ENCODE results near the gene HBG1. TPM values are rescaled to one million over a fixed set of nuclear protein-coding genes. Genes with fewer than 3 reads are reported as not detected.

The HBG1 gene
- total RNA-seq, 1 experiment from 2014 or later, result not detected

GRCh38 chr11:5284637-5285036 lies 35.0 kb upstream of the HBG1 start:
- no peak overlapping the region for H3K4me3 ChIP-seq (ENCODE audit: insufficient read depth, low read depth, low read length)
- no peaks in the 10 kb centered on the region for H3K36me3 ChIP-seq (replicated peaks; ENCODE audit: control insufficient read depth, insufficient read depth, low read length)
- H3K27me3 ChIP-seq (ENCODE audit: control insufficient read depth, insufficient read depth, low read length), result no peaks in the 10 kb centered on the region
- DNase-seq, result no peak

DNA sequence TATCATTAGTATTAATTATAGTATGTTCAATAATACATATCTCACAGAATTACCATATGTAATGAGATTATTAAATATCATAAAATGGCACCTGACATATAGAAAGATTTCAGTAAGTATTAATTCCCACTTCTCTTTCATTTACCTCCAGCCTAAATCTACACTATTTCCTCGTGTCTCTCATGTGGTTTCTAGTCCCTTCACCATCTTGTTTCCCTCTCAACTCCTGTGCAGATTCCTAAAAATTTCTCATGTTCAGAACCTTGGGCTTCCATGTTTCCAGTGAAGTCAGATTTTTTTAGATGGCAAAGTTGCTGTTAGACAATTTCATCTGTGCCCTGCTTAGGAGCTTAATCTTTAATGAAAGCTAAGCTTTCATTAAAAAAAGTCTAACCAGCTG lies 34.2 kb upstream of the HBG1 start:
- Histone ChIP-seq H3K36me3 (replicated peaks; ENCODE audit: control insufficient read depth, insufficient read depth, low read length) (no peaks in the 10 kb centered on the region), H3K4me3 (ENCODE audit: insufficient read depth, low read depth, low read length) (no peak overlapping the region), H3K27me3 (ENCODE audit: control insufficient read depth, insufficient read depth, low read length) (no peaks in the 10 kb centered on the region)
- DNase-seq, result no peak

- Histone ChIP-seq H3K4me3 (ENCODE audit: insufficient read depth, low read depth, low read length) (no peak overlapping the region), H3K27me3 (ENCODE audit: control insufficient read depth, insufficient read depth, low read length) (no peaks in the 10 kb centered on the region), H3K36me3 (replicated peaks; ENCODE audit: control insufficient read depth, insufficient read depth, low read length) (no peaks in the 10 kb centered on the region)
- DNase-seq, result no peak
Observed at GRCh38 chr11:5283086-5283485, 33.4 kb upstream of the HBG1 start.

DNA sequence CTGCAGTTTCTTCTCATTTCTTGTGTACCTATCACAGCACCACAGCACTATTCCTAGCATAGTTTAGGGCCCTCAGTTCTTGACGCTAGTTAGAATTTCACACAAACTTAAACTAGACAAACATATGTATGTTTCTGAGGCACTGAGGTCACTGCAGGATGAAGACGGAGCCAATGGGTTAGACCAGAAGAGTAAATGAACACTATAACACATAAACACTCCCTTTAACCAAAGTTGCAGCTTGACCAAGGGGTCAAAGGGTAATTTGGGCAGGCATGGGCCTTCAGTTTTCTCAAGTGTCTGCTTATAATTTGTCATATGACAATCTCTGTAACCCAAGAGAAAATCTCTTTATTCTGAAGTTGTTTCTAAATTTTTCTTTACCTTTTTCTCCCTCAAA lies 33.0 kb upstream of the HBG1 start:
- Histone ChIP-seq H3K27me3 (ENCODE audit: control insufficient read depth, insufficient read depth, low read length) (no peaks in the 10 kb centered on the region), H3K4me3 (ENCODE audit: insufficient read depth, low read depth, low read length) (no peak overlapping the region)
- no peak for DNase-seq

DNA sequence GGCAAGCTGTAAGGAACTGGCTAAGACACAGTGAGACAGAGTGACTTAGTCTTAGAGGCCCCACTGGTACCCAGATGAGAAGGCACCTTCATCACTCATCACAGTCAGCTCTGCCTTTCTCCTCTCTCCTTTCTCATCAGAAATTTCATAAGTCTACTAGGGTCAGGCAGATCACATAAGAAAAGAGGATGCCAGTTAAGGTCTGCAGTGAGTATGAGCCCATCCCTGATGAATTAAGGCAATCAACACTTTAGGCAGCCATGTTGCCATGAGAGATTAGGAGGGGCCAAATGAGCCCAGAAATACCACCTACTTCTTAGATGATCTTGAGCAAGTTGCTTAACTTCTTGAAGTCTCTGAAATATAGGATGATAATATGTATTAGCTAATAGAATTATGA lies 31.9 kb upstream of the HBG1 start:
- DNase-seq, result no peak
- Histone ChIP-seq H3K4me3 (ENCODE audit: insufficient read depth, low read depth, low read length) (no peak overlapping the region), H3K27me3 (ENCODE audit: control insufficient read depth, insufficient read depth, low read length) (no peaks in the 10 kb centered on the region), H3K36me3 (replicated peaks; ENCODE audit: control insufficient read depth, insufficient read depth, low read length) (no peaks in the 10 kb centered on the region)

More for the DNA sequence above, 33.0 kb upstream of the HBG1 start:
- no peaks in the 10 kb centered on the region for H3K36me3 ChIP-seq (replicated peaks; ENCODE audit: control insufficient read depth, insufficient read depth, low read length)

DNA sequence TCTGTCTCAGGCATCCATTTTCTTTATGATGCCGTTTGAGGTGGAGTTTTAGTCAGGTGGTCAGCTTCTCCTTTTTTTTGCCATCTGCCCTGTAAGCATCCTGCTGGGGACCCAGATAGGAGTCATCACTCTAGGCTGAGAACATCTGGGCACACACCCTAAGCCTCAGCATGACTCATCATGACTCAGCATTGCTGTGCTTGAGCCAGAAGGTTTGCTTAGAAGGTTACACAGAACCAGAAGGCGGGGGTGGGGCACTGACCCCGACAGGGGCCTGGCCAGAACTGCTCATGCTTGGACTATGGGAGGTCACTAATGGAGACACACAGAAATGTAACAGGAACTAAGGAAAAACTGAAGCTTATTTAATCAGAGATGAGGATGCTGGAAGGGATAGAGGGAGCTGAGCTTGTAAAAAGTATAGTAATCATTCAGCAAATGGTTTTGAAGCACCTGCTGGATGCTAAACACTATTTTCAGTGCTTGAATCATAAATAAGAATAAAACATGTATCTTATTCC lies 31.0 kb upstream of the HBG1 start:
- Histone ChIP-seq H3K27me3 (ENCODE audit: control insufficient read depth, insufficient read depth, low read length) (no peaks in the 10 kb centered on the region), H3K4me3 (ENCODE audit: insufficient read depth, low read depth, low read length) (no peak overlapping the region), H3K36me3 (replicated peaks; ENCODE audit: control insufficient read depth, insufficient read depth, low read length) (no peaks in the 10 kb centered on the region)
- DNase-seq, result peak; percentile 13

DNA sequence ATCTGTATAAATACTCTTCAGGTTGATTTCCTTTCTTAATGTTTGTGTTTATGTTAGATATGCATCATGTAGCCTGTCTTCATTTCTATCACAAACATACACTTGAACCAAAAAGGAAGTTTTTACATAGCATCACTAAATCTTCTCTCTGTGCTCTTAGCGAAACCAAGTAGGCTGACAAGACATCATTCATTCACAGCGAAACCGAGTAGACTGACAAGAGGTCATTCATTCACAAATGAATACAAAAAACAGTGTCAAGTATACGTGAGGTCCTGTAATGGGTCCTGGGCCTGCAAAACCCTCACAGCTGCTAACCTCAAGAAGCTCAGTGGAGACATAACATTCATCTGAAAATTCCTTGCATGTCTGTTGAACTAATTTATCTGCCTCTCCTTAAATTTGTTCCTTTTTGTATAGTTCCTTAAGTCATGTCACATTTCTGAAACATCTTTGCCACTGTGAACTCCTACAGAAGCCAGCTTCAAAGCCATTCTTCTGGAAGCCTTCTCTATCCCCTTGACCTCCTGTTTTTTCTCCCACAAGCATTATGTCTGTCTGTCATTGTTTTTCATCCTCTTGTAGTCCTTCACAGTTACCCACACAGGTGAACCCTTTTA lies 29.9 kb upstream of the HBG1 start:
- DNase-seq, result no peak
- H3K4me3 ChIP-seq (ENCODE audit: insufficient read depth, low read depth, low read length), result no peak overlapping the region
- no peaks in the 10 kb centered on the region for H3K27me3 ChIP-seq (ENCODE audit: control insufficient read depth, insufficient read depth, low read length)

GRCh38 chr11:5277807-5278382 lies 28.2 kb upstream of the HBG1 start:
- H3K27me3 ChIP-seq (ENCODE audit: control insufficient read depth, insufficient read depth, low read length), result no peaks in the 10 kb centered on the region
- no peak overlapping the region for H3K4me3 ChIP-seq (ENCODE audit: insufficient read depth, low read depth, low read length)
- DNase-seq, result no peak
- no peaks in the 10 kb centered on the region for H3K36me3 ChIP-seq (replicated peaks; ENCODE audit: control insufficient read depth, insufficient read depth, low read length)

More for the DNA sequence above, 29.9 kb upstream of the HBG1 start:
- H3K36me3 ChIP-seq (replicated peaks; ENCODE audit: control insufficient read depth, insufficient read depth, low read length), result no peaks in the 10 kb centered on the region

DNA sequence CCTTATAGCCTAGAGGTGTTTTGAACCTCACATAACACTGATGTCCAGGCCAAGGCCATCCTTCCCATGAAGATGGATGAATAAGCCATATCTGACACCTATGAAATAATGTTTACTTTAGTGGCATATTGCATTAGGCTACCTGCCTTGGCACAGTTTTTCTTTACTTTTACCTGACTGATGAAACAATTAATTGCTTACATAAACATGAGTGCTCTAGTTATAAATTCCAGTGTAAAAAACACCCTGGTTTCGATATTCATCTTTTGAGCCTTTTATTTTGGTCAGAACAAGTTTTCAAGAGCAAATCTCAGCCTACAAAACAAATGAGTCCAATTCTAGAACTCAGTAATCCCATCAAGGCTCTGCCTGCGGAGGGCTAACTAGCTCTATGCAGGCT lies 27.0 kb upstream of the HBG1 start:
- Histone ChIP-seq H3K4me3 (ENCODE audit: insufficient read depth, low read depth, low read length) (no peak overlapping the region), H3K36me3 (replicated peaks; ENCODE audit: control insufficient read depth, insufficient read depth, low read length) (no peaks in the 10 kb centered on the region), H3K27me3 (ENCODE audit: control insufficient read depth, insufficient read depth, low read length) (no peaks in the 10 kb centered on the region)
- no peak for DNase-seq

DNA sequence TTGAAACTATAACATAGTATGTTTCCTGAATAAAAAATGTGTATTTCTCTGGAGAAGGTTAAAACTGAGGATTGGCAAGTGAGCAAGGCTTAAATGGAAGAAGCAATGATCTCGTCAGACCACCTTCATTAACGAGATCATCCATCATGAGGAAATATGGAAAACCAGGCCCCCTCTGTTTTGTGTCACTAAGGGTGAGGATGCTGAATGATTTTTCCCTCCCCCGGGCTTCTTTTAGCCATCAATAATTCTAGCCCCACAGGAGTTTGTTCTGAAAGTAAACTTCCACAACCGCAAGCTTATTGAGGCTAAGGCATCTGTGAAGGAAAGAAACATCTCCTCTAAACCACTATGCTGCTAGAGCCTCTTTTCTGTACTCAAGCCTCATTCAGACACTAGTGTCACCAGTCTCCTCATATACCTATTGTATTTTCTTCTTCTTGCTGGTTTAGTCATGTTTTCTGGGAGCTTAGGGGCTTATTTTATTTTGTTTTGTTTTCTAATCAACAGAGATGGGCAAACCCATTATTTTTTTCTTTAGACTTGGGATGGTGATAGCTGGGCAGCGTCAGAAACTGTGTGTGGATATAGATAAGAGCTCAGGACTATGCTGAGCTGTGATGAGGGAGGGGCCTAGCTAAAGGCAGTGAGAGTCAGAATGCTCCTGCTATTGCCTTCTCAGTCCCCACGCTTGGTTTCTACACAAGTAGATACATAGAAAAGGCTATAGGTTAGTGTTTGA lies 25.9 kb upstream of the HBG1 start:
- no peaks in the 10 kb centered on the region for H3K36me3 ChIP-seq (replicated peaks; ENCODE audit: control insufficient read depth, insufficient read depth, low read length)
- no peak overlapping the region for H3K4me3 ChIP-seq (ENCODE audit: insufficient read depth, low read depth, low read length)
- DNase-seq, result no peak
- H3K27me3 ChIP-seq (ENCODE audit: control insufficient read depth, insufficient read depth, low read length), result no peaks in the 10 kb centered on the region

- no peak for DNase-seq
- Histone ChIP-seq H3K36me3 (replicated peaks; ENCODE audit: control insufficient read depth, insufficient read depth, low read length) (no peaks in the 10 kb centered on the region), H3K4me3 (ENCODE audit: insufficient read depth, low read depth, low read length) (no peak overlapping the region), H3K27me3 (ENCODE audit: control insufficient read depth, insufficient read depth, low read length) (no peaks in the 10 kb centered on the region)
Observed at GRCh38 chr11:5274395-5274794, 24.7 kb upstream of the HBG1 start.

GRCh38 chr11:5272395-5273017 lies 22.8 kb upstream of the HBG1 start:
- H3K36me3 ChIP-seq (replicated peaks; ENCODE audit: control insufficient read depth, insufficient read depth, low read length), result no peaks in the 10 kb centered on the region
- no peak overlapping the region for H3K4me3 ChIP-seq (ENCODE audit: insufficient read depth, low read depth, low read length)
- DNase-seq, result no peak
- H3K27me3 ChIP-seq (ENCODE audit: control insufficient read depth, insufficient read depth, low read length), result no peaks in the 10 kb centered on the region

DNA sequence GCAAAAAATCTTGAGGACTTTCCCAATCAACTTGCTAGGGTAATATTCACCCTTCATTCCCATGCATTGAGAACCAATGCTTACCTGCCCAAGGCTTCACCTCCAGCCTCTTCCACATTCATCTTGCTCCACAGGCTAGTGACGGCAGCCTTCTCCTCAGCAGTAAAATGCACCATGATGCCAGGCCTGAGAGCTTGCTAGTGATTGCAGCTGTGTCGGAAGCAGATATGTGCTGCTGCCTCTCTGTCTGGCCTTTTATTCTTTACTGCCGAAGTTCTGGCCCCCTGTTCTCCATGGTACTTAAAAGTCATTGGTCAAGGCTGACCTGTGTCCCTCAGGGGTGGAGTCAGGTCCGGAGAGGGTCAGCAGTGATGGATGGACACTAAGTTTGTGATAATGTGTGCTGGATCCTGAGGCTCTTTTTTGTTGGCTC lies 20.1 kb upstream of the HBG1 start, which contains the start of gene HBE1:
HBE1 (minus strand) TSS at position 231 of the 433 bp plus-strand sequence; CDS start at position 176, 55 bp downstream.
- no peak for DNase-seq
- no peak within 1 kb of the TSS for H3K4me3 ChIP-seq (ENCODE audit: insufficient read depth, low read depth, low read length)
- H3K27me3 ChIP-seq (ENCODE audit: control insufficient read depth, insufficient read depth, low read length), result no peaks in the 10 kb centered on the region
- H3K36me3 ChIP-seq (replicated peaks; ENCODE audit: control insufficient read depth, insufficient read depth, low read length), result no peaks in the 10 kb centered on the region

DNA sequence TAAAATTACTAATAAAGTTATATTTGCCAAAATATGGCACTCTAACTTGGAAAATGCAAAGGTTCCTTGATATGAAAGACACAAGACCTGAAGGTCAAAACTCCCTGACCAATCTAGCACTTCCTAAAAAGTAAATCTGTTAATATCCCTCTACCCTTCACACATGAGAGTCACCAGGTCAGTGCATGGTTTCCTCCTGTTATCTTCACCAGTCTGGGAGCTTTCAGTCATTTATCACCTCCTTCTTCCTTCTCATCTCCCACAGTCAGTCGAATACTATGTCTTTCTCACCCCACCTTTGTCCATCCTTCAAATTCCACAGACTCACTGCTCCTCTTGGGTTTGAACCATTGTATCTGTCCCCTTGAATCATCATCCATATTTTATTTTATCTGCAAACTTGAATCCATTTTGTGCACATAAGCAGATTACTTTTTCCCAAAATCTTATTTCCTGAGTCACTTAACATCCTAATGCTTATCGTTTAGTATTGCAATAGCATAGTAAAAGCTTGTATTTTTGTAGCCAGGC lies 17.4 kb upstream of the HBG1 start:
- no peaks in the 10 kb centered on the region for H3K36me3 ChIP-seq (replicated peaks; ENCODE audit: control insufficient read depth, insufficient read depth, low read length)
- H3K27me3 ChIP-seq (ENCODE audit: control insufficient read depth, insufficient read depth, low read length), result no peaks in the 10 kb centered on the region
- DNase-seq, result no peak
- no peak overlapping the region for H3K4me3 ChIP-seq (ENCODE audit: insufficient read depth, low read depth, low read length)

Data from H7 (cell line).